K562 (cell line): Measurements from ENCODE around the gene CALB2. TPM values are rescaled to one million over a fixed set of nuclear protein-coding genes. Genes with fewer than 3 reads are reported as not detected.

Experiments used
- BCOR ChIP-seq: fragments of 450-650 bp; IDR thresholded peaks from 2 replicates; pipeline ENCODE4 v1.6.1; 2016
- CXXC5 ChIP-seq: fragments of 250-450 bp; sonication (Bioruptor Pico); IDR thresholded peaks from 2 replicates; pipeline ENCODE4 v1.8.0; 2022; ENCODE audit warnings: inconsistent platforms, mild to moderate bottlenecking, moderate library complexity
- GATAD2A ChIP-seq: fragments of 450-650 bp; IDR thresholded peaks from 2 replicates; pipeline ENCODE4 v1.6.1; 2017
- JUND ChIP-seq, 2 experiments: IDR thresholded peaks; 2 replicates in 1 of 2; 3 replicates in 1 of 2; pipeline ENCODE4 v1.6.1; 2011; ENCODE audit warnings: borderline replicate concordance in 2 of 2, low read depth in 2 of 2, low read length in 2 of 2, improper control_type of control experiment in 1 of 2, missing biosample characterization in 1 of 2, missing genetic modification characterization in 1 of 2, missing genetic modification reagents in 1 of 2
- NFE2 ChIP-seq: IDR thresholded peaks from 2 replicates; pipeline ENCODE4 v1.6.1; 2014; ENCODE audit warnings: antibody characterized with exemption, low read depth
- NFE2L1 ChIP-seq: fragments of 450-650 bp; IDR thresholded peaks from 2 replicates; pipeline ENCODE4 v1.6.1; 2016; ENCODE audit warnings: missing genetic modification characterization, low read depth, mild to moderate bottlenecking, missing compliant biosample characterization, moderate library complexity, borderline replicate concordance
- RBM15 ChIP-seq: fragments of 200-400 bp; formaldehyde crosslinking; IDR thresholded peaks from 2 replicates; pipeline ENCODE4 v1.6.1; 2018; ENCODE audit warnings: mild to moderate bottlenecking, low read length, moderate library complexity; ENCODE audit not compliant: insufficient read depth
- RBM17 ChIP-seq: fragments of 200-400 bp; formaldehyde crosslinking; IDR thresholded peaks from 2 replicates; pipeline ENCODE4 v1.6.1; 2017; ENCODE audit warnings: low read depth, mild to moderate bottlenecking, low read length, borderline replicate concordance
- RBM25 ChIP-seq: fragments of 200-400 bp; formaldehyde crosslinking; IDR thresholded peaks from 2 replicates; pipeline ENCODE4 v1.6.1; 2018; ENCODE audit warnings: low read length, low read depth, moderate library complexity; ENCODE audit not compliant: severe bottlenecking
- SMARCB1 ChIP-seq: IDR thresholded peaks from 2 replicates; pipeline ENCODE4 v1.6.1; 2011; ENCODE audit warnings: improper control_type of control experiment, low read depth; ENCODE audit not compliant: insufficient read length
- ZNF24 ChIP-seq: fragments of 450-650 bp; IDR thresholded peaks from 2 replicates; pipeline ENCODE4 v1.6.1; 2016
- ZNF282 ChIP-seq: sonication (generic); formaldehyde crosslinking; IDR thresholded peaks from 2 replicates; pipeline ENCODE4 v1.8.1; 2023; ENCODE audit warnings: missing genetic modification reagents
- ZNF583 ChIP-seq: fragments of 250-450 bp; sonication (Bioruptor Pico); IDR thresholded peaks from 2 replicates; pipeline ENCODE4 v1.4.0; 2020
- ZNF668 ChIP-seq: fragments of 250-450 bp; sonication (Bioruptor Pico); IDR thresholded peaks from 2 replicates; pipeline ENCODE4 v1.8.0; 2022; ENCODE audit warnings: mild to moderate bottlenecking, inconsistent platforms
- ZNF764 ChIP-seq: fragments of 250-450 bp; sonication (Bioruptor Pico); IDR thresholded peaks from 2 replicates; pipeline ENCODE4 v1.4.0; 2020; ENCODE audit warnings: low read depth, mild to moderate bottlenecking, moderate library complexity
- polyA plus RNA-seq, 8 experiments: library from polyadenylated mRNA; depleted of rRNA in 4 of 8; stranded (reverse) in 5 of 8; unstranded in 3 of 8; fragments of >200 nt; fragmentation: Nextera tagmentation in 2 of 8; fragmentation: Illumina TruSeq in 1 of 8; extraction: Ambion mirVana in 2 of 8; extraction: Trizol in 1 of 8; gene quantifications; 2 replicates each; pipeline versions ENCODE4 v1.2.1 to v1.2.3, GENCODE V29; 2011 to 2014; ENCODE audit warnings: inconsistent platforms in 1 of 8, missing spikeins in 1 of 8
- total RNA-seq, 7 experiments: library from RNA; depleted of rRNA in 6 of 7; stranded (reverse); fragments of >200 nt in 6 of 7; fragmentation: Illumina TruSeq in 2 of 7; extraction: Trizol in 2 of 7; gene quantifications; 2 replicates each; pipeline versions ENCODE4 v1.2.1 to v1.2.3, GENCODE V29; 2011 to 2021; ENCODE audit warnings: low replicate concordance in 1 of 7
- TF ChIP-seq, protein P1 (sequence below): fragments of 250-450 bp; sonication (Bioruptor Pico); IDR thresholded peaks from 2 replicates; pipeline ENCODE4 v1.4.0; 2020; ENCODE audit warnings: mild to moderate bottlenecking, moderate library complexity
- TF ChIP-seq, protein P2 (sequence below): sonication (generic); formaldehyde crosslinking; IDR thresholded peaks from 2 replicates; pipeline ENCODE4 v1.8.0; 2023; ENCODE audit warnings: mild to moderate bottlenecking, missing genetic modification reagents
- TF ChIP-seq, protein P3 (sequence below): sonication (generic); formaldehyde crosslinking; IDR thresholded peaks from 2 replicates; pipeline ENCODE4 v1.5.0; 2020; ENCODE audit warnings: missing genetic modification reagents
- TF ChIP-seq, protein P4 (sequence below): sonication (generic); formaldehyde crosslinking; IDR thresholded peaks from 2 replicates; pipeline ENCODE4 v1.8.0; 2022; ENCODE audit warnings: missing genetic modification reagents, mild to moderate bottlenecking, borderline replicate concordance
- TF ChIP-seq, protein P5 (sequence below): fragments of 250-450 bp; sonication (Bioruptor Pico); IDR thresholded peaks from 2 replicates; pipeline ENCODE4 v1.5.0; 2020; ENCODE audit warnings: mild to moderate bottlenecking, borderline replicate concordance

Gene CALB2
- total and polyA plus RNA-seq, 9 of the 15 experiments (the other 6 are each of a cell fraction or from before 2014, with no cell fraction given) = not detected

DNA sequence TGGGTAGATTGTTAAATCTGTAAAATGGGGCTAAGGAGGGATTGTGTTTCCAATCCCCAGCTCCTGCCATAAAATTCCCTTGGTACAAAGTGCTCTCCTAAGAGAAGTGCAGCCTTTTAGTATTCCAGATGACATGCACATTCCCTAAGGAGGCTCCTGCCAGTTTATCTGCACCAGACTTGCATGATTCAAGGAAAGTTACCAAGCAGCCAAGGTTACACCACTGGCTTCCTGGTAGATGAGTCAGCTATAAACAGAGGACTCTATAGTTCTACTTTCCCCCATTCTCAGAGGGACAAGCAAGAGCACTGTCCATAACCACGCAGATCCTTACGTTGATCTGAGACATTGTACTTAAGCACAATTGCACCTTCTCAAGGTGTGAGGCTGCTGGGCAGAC, 1.9 kb downstream of the CALB2 start (continued):
- TF ChIP-seq, protein P1, sequence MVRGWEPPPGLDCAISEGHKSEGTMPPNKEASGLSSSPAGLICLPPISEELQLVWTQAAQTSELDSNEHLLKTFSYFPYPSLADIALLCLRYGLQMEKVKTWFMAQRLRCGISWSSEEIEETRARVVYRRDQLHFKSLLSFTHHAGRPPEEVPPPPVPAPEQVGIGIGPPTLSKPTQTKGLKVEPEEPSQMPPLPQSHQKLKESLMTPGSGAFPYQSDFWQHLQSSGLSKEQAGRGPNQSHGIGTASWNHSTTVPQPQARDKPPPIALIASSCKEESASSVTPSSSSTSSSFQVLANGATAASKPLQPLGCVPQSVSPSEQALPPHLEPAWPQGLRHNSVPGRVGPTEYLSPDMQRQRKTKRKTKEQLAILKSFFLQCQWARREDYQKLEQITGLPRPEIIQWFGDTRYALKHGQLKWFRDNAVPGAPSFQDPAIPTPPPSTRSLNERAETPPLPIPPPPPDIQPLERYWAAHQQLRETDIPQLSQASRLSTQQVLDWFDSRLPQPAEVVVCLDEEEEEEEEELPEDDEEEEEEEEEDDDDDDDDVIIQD (CRISPR knock-in tag) = no peak
- TF ChIP-seq, protein P2, sequence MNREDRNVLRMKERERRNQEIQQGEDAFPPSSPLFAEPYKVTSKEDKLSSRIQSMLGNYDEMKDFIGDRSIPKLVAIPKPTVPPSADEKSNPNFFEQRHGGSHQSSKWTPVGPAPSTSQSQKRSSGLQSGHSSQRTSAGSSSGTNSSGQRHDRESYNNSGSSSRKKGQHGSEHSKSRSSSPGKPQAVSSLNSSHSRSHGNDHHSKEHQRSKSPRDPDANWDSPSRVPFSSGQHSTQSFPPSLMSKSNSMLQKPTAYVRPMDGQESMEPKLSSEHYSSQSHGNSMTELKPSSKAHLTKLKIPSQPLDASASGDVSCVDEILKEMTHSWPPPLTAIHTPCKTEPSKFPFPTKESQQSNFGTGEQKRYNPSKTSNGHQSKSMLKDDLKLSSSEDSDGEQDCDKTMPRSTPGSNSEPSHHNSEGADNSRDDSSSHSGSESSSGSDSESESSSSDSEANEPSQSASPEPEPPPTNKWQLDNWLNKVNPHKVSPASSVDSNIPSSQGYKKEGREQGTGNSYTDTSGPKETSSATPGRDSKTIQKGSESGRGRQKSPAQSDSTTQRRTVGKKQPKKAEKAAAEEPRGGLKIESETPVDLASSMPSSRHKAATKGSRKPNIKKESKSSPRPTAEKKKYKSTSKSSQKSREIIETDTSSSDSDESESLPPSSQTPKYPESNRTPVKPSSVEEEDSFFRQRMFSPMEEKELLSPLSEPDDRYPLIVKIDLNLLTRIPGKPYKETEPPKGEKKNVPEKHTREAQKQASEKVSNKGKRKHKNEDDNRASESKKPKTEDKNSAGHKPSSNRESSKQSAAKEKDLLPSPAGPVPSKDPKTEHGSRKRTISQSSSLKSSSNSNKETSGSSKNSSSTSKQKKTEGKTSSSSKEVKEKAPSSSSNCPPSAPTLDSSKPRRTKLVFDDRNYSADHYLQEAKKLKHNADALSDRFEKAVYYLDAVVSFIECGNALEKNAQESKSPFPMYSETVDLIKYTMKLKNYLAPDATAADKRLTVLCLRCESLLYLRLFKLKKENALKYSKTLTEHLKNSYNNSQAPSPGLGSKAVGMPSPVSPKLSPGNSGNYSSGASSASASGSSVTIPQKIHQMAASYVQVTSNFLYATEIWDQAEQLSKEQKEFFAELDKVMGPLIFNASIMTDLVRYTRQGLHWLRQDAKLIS (CRISPR knock-in tag) = no peak
- no peak for TF ChIP-seq GATAD2A
- no peak for TF ChIP-seq ZNF583 (CRISPR knock-in tag)
- TF ChIP-seq, protein P3, sequence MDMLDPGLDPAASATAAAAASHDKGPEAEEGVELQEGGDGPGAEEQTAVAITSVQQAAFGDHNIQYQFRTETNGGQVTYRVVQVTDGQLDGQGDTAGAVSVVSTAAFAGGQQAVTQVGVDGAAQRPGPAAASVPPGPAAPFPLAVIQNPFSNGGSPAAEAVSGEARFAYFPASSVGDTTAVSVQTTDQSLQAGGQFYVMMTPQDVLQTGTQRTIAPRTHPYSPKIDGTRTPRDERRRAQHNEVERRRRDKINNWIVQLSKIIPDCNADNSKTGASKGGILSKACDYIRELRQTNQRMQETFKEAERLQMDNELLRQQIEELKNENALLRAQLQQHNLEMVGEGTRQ (CRISPR knock-in tag) = no peak
- peak; percentile 65 for TF ChIP-seq NFE2
- TF ChIP-seq ZNF24 = peak; percentile 22; the same call in 1 of the 2 replicates
- TF ChIP-seq NFE2L1 = no peak
- TF ChIP-seq, protein P4, sequence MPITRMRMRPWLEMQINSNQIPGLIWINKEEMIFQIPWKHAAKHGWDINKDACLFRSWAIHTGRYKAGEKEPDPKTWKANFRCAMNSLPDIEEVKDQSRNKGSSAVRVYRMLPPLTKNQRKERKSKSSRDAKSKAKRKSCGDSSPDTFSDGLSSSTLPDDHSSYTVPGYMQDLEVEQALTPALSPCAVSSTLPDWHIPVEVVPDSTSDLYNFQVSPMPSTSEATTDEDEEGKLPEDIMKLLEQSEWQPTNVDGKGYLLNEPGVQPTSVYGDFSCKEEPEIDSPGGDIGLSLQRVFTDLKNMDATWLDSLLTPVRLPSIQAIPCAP = no peak
- TF ChIP-seq ZNF282 (CRISPR knock-in tag) = no peak
- TF ChIP-seq, protein P5, sequence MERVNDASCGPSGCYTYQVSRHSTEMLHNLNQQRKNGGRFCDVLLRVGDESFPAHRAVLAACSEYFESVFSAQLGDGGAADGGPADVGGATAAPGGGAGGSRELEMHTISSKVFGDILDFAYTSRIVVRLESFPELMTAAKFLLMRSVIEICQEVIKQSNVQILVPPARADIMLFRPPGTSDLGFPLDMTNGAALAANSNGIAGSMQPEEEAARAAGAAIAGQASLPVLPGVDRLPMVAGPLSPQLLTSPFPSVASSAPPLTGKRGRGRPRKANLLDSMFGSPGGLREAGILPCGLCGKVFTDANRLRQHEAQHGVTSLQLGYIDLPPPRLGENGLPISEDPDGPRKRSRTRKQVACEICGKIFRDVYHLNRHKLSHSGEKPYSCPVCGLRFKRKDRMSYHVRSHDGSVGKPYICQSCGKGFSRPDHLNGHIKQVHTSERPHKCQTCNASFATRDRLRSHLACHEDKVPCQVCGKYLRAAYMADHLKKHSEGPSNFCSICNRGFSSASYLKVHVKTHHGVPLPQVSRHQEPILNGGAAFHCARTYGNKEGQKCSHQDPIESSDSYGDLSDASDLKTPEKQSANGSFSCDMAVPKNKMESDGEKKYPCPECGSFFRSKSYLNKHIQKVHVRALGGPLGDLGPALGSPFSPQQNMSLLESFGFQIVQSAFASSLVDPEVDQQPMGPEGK (CRISPR knock-in tag) = no peak
- no peak; the same call in 1 of the 2 replicates for TF ChIP-seq JUND (IDR thresholded peaks at IDR 0.05; ENCODE audit: borderline replicate concordance, low read depth, low read length)
- peak; percentile 49; the same call in 1 of the 3 replicates for TF ChIP-seq JUND (tag; IDR thresholded peaks at IDR 0.05; ENCODE audit: borderline replicate concordance, low read depth, low read length)
- peak; percentile 64 for TF ChIP-seq RBM25
- TF ChIP-seq CXXC5 (CRISPR knock-in tag) = no peak
- TF ChIP-seq ZNF668 = no peak
- TF ChIP-seq RBM17 = no peak
- TF ChIP-seq RBM15 = no peak
- no peak for TF ChIP-seq SMARCB1
- TF ChIP-seq BCOR = 0 out of 2 replicates have a peak, but pooled peaks have one; percentile 19
- no peak for TF ChIP-seq ZNF764
